Stimulated activated CD8-positive, alpha-beta memory T cell treated with anti-CD3 and anti-CD28 coated beads, Interleukin-12 subunit alpha, Interleukin-12 subunit beta, amount 100 ng/mL, for 24 hours (primary cell): ENCODE data around the gene PDZD7.

Experiments used
- DNase-seq: peaks from one replicate; pipeline ENCODE4 v3.0.0-alpha.2; 2020; ENCODE audit errors: extremely low read depth

PDZD7 gene

DNA sequence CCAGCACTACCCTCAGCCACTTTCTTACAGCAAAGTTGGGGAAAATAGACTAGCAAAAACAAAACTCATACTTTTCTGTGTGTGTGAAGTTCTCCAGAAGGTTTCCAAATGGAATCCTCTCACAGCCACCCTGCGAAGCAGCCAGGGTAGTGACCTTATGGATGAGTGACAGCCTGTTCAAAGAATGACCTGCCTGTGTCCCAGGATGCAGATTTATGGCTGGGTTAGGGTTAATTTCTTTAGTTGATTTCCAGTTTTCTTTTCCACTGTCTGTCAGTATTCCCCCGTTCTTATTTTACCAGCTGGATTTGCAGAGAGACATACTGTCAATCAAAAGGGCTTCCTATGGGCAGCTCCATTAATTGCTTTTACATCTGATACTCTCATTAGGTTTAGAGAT is 64.0 kb downstream of the PDZD7 start:
- no peak for DNase-seq

DNA sequence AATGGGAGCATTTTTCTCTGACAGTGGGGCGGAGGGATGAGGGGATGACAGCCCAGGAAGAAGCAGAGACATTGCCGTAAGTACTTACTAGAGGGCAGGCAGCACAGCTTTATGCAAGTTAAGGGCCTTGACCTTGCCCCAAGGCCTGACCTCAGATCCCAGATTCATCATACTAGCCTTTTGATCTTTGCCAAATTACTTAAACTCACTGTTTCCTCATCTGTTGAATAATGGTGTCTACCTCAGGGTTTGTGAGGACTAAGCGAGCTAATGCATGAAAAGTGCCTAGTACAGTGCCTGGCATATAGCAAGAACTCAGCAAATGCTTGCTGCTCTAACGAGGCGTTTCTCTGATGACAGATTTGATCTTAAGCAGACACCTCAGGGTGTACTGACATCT is 65.1 kb downstream of the PDZD7 start:
- DNase-seq: no peak

DNA sequence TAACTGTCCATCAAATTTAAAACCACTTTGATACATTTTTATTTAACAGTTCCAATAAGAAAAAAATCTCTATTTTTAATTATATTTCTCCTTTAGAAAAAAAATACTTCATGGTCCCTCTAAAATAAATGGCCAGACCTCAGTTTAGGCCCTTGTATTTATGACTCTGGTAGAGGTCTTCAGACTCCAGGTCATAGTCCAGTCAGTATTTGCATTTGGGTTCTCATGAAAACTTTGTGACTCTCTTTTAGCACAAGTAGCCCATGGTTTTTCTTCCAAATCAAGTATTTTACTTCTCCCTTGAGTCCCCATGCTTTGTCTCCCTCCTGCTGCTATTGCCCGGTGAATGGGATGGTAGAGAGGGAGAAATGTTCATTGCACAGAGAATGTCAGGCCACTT is 67.1 kb downstream of the PDZD7 start:
- DNase-seq: no peak

DNA sequence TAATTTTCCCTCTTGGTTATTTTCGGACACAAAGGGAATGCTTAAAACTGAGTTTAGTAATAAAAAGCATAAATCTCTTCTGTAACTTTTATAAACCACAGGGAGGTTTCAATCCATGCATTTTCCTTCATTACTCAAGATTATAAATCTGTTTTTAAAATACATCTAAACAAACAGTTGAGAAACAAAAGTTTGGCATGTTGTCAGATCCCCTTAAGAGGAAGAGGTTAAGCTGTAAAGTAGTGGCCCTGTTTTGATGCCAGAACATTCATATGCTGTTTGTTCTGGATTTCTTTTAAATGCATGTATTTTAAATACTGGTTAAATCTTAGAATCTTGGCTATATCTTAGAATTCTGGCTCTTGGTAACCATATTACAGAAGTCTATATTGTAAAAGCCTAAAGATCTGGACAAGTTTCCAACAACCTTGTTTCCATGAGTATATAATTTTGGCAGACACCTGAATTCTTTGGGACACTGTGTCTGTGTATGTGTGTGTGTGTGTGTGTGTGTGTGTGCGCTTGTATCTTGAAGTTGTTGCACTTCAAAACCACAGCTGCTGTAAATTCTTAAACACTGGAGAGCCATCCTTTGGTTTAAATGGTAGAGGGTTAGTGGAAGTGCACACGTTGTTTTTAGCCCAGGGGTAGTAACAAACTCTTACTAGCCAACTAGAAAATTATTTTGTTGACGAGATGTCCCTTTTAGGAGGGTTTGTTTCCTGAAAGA is 68.4 kb downstream of the PDZD7 start:
- DNase-seq: no peak

DNA sequence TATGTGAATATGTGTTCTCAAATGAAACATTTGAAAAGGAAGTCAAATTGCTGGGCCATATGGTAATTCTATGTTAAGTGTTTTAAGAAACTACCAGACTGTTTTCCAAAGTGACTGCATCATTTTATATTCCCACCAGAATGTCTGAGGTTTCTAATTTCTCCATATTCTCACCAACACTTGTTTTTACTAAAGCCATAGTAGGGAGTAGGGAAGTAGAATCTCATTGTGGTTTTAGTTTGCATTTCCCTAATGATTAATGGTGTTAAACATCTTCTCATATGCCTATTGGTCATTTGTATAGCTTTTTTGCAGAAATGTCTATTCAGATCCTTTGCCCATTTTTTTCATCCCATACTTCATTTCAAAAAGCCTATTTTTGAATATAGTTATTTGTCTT is 70.7 kb downstream of the PDZD7 start:
- no peak for DNase-seq
